GM12892 (cell line): ENCODE results near the gene NRM.

Experiments
- POLR2AphosphoS5 ChIP-seq: IDR thresholded peaks from 2 replicates; pipeline ENCODE4 v1.6.1; 2011; ENCODE audit warnings: low read depth, low read length, control low read depth
- TAF1 ChIP-seq: IDR thresholded peaks from 2 replicates; pipeline ENCODE4 v1.6.1; 2011; ENCODE audit warnings: low read depth, mild to moderate bottlenecking, control low read depth, low read length, borderline replicate concordance

GRCh38 chr6:30727920-30728553 lies 37.3 kb upstream of the NRM start:
- TF ChIP-seq POLR2AphosphoS5 (no peak), TAF1 (no peak)
